Stimulated activated CD4-positive, alpha-beta T cell treated with anti-CD3 and anti-CD28 coated beads, TNF-alpha, amount 100 ng/mL, for 48 hours (primary cell): ENCODE data around the gene HERC4.
A peak's percentile ranks its signal among the peaks of the same experiment; 100 is the strongest.

Experiments
- DNase-seq, 3 donors: peaks; one replicate each; pipeline ENCODE4 v3.0.0-alpha.2; 2020; ENCODE audit warnings: low read depth in 3 of 3

HERC4 gene, protein sequence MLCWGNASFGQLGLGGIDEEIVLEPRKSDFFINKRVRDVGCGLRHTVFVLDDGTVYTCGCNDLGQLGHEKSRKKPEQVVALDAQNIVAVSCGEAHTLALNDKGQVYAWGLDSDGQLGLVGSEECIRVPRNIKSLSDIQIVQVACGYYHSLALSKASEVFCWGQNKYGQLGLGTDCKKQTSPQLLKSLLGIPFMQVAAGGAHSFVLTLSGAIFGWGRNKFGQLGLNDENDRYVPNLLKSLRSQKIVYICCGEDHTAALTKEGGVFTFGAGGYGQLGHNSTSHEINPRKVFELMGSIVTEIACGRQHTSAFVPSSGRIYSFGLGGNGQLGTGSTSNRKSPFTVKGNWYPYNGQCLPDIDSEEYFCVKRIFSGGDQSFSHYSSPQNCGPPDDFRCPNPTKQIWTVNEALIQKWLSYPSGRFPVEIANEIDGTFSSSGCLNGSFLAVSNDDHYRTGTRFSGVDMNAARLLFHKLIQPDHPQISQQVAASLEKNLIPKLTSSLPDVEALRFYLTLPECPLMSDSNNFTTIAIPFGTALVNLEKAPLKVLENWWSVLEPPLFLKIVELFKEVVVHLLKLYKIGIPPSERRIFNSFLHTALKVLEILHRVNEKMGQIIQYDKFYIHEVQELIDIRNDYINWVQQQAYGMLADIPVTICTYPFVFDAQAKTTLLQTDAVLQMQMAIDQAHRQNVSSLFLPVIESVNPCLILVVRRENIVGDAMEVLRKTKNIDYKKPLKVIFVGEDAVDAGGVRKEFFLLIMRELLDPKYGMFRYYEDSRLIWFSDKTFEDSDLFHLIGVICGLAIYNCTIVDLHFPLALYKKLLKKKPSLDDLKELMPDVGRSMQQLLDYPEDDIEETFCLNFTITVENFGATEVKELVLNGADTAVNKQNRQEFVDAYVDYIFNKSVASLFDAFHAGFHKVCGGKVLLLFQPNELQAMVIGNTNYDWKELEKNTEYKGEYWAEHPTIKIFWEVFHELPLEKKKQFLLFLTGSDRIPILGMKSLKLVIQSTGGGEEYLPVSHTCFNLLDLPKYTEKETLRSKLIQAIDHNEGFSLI

DNA sequence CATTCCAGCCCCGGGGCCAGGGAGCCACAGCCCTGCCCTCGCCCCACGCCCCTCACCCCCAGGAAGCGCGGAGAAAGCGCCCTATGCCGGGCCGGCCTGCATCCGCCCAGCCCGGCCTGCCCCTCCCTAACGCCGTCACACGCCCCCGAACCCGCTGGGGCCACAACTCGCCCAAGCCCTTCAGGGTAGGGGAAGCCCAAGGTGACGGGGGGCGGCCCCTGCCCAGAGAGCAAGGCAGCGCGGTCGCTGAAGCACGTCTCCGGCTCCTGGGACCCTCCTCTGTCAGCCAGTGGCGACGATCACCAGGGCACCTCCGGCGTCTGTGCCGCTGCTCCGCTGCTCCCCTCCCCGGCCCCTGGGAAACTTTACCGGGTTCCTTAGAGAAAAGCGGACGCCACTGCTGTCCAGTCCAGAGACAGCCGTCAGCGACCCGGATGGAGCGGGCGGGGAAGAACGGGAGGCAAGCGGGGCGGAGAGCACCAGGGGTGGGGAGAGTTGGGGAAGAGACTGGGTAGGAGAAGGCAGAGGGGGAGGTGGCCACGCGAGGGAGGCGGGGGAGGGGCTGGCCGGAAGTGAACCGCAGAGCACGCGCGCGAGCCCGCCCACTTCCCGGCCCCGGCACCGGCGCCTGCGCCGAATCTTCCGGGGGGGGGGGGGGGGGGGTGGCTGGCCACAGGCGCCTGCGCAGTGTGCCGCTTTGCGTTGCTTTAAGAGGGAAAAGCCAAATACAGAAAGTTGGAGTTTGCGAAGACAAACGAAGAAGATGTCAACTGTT is at the start of gene HERC4:
Gene HERC4 (minus strand): TSS at position 509 of the 775 bp plus-strand sequence. CDS start 2,175 bp downstream, outside the sequence.
- peak; percentile 78 to 86 (median 80) for DNase-seq

DNA sequence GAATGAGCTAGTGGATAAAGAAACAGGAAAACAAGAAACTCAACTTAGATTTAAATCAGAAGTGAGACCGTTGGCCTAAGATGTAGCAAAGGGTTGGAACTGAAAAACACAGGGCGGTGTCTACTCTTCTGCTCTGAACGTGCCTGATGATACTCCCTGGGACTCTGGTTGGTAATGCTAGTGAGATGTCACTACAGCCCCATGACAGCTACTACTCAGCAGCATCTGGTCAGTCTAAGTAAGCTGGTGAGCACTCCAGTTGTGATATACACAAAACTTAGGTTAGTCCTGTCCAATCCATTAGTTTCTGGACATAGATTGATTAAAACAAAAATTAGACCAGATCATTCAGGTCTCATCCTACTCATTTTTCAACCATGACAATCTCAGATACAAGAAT is 49.6 kb upstream of the HERC4 start:
- DNase-seq, result no peak

DNA sequence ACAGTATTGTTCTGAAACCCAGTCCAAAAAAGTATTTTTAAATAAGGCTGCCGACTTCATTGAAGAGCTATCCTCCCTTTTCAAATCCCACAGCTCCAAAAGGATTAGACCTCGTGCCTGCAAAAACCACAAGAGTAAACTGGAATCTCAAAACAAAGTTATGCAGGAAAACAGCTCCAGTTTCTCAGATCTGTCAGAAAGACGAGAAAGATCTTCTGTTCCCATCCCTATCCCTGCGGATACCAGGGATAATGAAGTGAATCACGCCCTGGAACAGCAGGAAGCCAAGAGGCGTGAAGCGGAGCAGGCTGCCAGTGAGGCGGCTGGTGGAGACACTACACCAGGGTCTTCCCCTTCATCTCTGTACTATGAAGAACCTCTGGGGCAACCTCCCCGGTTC is 46.8 kb upstream of the HERC4 start:
- DNase-seq, result no peak

DNA sequence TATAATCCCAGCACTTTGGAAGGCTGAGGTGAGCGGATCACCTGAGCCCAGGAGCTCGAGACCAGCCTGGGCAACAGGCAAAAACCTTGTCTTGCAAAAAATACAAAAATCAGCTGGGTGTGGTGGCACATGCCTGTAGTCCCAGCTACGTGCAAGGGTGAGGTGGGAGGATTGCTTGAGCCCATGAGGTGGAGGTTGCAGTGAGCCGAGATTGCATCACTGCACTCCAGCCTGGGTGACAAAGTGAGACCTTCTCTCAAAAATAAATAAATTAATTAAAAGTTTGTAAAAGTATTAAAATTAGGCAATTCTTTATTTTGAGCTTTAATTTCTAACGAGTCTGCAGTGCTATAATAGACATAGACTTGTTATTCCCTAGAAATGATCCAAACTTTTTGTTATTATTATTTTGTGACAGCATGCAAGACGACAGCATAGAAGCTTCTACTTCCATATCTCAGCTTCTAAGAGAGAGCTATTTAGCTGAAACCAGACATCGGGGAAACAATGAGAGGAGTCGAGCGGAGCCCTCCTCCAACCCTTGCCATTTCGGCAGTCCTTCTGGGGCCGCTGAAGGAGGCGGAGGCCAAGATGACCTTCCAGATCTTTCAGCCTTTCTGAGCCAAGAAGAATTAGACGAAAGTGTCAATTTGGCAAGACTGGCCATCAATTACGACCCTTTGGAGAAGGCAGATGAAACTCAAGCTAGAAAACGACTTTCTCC is 46.1 kb upstream of the HERC4 start:
- DNase-seq, result no peak

DNA sequence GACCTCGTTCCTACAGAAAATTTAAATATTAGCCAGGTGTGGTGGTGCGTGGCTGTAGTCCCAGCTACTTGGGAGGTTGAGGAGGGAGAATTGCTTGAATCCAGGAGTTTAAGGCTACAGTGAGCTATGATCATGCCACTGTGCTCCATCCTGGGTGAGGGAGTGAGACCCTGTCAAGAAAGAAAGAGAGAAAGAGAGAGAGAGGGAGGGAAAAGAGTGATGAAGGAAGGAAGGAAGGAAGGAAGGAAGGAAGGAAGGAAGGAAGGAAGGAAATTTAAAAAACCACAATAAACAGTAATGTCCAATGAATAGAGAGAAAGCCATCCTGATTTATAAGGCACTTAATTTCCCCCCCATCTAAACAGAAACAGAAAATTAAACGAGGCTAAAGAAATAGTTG is 43.6 kb upstream of the HERC4 start:
- no peak for DNase-seq

DNA sequence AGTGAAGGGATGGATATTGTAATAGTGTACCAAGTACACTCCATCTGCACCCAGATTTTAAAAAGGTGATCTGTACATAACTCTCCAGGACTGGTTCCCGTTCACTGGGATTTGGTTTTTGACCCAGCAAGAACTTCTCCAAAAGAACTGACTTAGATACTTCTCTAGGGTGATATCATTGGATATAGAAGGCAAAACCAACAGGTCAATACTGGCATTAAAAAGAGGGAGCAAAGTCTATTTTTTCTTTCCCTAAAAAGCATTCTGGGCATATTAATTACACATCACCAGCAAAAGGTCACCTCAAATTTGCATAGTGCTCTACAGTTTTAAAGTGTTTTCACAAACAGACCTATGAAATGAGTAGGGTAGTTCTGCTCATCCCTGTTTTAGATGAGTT is 37.8 kb upstream of the HERC4 start:
- no peak for DNase-seq

DNA sequence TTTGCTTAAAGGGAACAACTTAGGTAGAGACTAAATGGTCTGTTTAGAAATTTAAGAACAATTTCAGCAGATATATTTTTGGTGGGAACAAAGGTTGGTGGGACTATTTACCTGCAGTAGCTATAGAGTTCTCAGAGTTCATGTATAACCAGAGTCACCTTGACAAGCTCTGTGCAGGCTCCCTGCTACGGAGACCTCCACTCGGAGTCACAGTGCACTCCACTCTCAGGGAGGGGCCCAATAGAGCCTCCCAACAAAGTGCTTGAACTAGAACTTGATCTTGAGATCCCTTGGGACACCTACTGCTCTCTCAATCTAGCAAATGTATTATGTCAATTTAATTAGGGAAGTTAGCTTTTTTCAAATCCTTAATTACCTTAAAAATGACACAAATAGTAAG is 36.5 kb upstream of the HERC4 start:
- DNase-seq, result no peak

DNA sequence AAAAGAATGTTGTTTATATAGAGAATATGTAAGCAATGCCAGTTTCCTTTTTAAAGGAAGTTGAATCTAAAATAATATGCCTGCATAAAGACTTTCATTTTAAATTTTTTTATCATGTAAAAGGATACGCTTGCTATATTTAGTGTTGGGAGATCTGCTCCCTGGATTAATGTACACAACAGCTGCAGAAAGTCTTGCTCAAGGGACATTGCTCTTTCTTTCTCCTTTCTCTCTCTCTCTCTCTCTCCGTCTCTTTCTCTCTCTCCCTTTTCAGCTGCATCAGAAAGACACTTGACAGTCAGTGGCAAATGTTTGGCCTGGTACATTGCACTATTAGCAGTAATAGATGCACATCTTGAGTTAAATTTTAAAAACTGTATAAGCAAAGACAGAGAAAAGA is 34.9 kb upstream of the HERC4 start:
- no peak for DNase-seq

DNA sequence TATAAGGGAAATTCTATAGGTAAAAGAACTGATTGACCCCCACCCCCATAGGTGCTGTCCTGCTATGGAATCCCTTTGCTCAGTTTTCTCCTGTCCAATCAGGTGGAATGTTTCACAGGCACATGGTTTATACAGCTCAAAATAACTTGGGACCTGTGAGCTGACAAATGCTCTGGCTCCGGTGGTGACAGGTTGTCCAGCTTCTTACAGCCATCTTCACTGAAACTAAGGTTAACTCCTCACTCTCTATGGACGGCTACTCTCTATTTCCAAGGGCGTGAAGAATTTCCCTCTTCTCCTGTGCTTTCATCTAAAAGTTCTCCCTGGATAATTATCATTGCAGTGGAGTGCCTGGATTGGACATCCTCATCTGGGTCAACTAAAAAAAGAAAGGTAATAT is 34.2 kb upstream of the HERC4 start, which contains the start of gene MYPN:
Gene MYPN (plus strand): TSS at position 158 of the 400 bp plus-strand sequence. CDS start 11,951 bp downstream, outside the sequence.
- no peak for DNase-seq

DNA sequence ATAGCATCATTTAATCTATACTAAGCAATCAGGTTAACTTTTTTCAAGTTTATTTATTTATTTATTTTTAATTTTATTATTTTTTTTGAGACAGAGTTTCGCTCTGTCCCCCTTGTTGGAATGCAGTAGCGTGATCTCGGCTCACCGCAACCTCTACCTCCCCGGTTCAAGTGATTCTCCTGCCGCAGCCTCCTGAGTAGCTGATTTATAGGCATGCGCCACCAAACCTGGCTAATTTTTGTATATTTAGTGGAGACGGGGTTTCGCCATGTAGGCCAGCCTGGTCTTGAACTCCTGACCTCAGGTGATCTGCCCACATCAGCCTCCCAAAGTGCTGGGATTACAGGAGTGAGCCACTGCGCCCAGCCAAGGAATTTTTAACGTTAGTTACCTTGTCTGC is 33.6 kb upstream of the HERC4 start:
- no peak for DNase-seq

DNA sequence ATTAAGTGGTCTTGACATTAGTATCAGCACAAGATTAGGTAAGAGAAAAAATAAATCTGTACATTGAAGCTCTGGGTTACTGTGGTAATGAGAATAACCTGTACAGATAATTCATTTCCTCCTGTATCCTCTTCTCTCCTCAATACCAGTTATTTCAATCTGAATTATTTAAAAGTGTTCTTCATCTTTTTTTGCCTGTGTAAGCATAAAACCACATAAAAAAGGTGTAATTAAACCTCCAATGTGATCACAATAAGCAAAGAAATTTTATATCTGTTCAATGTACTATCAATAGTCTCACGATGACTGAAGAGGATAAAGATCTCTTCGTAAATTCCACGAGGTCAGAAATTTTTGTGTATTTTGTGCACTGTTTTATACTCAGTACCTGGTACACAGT is 33.0 kb upstream of the HERC4 start:
- DNase-seq, result no peak

DNA sequence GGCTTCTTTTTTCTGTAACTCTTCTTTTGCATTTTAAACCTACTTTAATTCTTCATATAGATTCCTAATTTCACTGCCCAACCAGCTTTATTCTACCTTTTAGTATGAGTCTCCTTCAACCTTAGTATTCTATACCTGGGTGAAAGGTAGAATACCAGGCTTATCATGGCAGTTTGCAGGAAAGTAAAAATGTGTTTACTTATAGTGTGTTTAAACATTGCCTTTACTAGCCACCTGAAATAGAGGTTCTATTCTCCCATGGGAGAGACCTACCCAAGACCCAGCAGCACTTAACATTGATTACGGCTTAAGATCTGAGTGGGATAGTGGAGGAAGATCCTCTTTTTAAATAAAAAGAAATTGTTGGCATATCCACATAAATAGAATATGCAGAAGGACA is 32.6 kb upstream of the HERC4 start:
- DNase-seq, result no peak

DNA sequence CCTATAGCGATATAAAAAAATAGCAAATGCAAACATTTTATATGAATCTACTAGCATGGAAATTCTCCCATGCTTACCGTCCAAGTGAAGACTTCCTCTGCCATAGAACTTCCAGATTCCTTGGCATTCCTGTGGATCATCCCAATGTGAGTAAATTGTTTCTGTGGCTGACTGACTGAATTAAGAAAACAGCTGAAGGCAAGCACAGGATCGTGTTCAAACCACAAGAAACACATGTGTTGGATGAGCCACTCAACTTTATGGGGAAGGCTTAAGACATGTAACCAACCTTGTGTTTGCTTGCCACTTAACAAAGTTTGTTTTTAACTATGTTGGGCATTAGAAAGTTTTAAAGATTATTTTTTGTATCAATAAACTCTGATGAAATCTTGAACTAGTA is 31.6 kb upstream of the HERC4 start:
- DNase-seq, result no peak

DNA sequence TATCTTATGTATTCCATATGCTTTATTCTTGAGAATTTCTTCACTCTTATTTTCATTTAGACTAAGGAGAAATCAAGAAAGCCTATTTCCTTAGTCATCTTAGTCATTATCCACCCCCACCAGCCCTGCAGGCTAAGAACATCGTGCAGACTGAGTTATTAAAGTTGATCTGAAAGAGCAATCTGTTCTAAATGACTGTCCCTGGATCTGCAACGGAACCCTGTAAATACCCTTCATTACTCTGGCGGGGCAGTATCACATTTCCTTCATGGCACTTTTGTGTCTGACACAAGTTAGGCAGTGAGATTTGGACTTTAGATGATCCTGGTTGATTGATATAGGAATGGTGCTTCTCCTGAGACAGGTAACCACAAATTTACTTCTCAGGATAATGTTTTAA is 30.7 kb upstream of the HERC4 start:
- DNase-seq, result no peak

DNA sequence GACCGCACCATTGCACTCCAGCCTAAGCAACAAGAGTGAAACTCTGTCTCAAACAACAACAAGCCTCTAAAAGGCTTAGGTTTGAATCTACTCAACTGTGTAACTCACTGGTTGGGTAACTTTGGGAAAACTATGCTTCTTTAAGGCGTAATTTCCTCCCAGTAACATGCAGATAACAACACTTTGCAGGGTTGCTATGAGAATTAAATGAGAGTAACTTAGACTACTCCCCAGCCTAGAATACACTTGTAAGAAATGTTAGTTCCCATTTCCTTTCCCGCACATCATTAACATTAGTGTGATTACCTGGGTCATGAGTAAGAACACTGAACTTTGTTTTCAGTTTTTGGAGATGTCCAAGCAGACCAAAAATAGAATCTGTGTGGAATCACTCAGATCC is 28.8 kb upstream of the HERC4 start:
- no peak for DNase-seq

DNA sequence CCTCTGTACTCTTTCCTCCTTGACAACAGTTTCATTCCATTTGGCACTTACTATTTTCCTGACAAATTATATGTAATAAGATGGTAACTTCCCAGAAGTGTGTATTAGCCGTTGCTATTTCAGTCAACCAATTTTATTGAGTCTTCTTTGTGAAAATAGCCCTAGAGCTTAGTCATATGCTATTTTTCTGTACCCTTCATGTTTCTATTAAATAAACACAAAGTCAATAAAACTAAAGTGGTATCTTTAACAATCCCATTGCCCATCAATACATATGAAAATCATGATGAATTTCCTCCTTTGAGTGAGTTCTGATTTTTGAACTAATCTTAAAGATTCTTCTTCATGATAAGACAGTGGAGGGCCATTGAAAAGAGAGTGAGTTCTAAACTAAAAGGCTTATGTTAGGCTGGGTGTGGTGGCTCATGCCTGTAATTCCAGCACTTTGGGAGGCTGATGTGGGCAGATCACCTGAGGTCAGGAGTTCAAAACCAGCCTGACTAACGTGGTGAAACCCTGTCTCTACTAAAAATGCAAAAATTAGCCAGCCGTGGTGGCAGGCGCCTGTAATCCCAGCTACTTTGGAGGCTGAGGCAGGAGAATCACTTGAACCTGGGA is 28.3 kb upstream of the HERC4 start:
- DNase-seq, result no peak

DNA sequence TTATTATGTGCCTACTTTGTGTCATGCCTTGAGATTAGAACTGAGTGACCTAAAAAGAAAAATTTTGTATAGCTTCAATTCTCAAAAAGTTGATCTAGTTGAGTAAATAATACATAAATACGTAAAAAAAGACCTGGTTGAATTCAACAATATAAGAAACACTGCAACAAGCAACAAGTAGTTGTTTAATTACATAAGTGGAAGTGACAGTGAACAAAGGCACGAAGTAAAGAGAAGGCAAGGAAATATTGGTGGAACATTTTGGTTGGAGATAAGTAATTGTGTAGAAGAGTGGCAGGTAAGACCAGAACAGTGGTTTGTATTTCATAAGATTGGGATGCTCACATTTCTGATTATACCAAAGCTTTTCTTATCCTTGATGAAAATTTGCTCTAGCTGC is 26.0 kb upstream of the HERC4 start:
- no peak for DNase-seq

DNA sequence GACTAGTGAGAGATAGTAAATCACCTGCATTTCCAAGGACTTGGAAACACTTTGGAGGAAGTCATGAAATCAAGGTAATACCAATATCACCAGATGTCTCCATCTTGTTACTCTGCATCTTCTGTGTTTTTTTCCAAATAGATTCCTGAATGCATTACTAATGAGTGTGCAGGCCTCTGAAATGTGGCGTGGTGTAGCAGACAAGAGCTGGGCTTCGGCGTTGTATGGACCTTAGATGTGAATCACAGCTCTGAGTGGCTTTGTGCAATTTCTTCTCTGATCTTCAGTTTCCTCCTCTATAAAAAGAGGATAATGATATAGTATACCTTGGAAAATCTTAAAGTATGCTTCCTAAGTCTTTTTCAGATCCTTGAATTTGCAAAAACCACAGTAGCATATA is 24.7 kb upstream of the HERC4 start:
- DNase-seq, result no peak

DNA sequence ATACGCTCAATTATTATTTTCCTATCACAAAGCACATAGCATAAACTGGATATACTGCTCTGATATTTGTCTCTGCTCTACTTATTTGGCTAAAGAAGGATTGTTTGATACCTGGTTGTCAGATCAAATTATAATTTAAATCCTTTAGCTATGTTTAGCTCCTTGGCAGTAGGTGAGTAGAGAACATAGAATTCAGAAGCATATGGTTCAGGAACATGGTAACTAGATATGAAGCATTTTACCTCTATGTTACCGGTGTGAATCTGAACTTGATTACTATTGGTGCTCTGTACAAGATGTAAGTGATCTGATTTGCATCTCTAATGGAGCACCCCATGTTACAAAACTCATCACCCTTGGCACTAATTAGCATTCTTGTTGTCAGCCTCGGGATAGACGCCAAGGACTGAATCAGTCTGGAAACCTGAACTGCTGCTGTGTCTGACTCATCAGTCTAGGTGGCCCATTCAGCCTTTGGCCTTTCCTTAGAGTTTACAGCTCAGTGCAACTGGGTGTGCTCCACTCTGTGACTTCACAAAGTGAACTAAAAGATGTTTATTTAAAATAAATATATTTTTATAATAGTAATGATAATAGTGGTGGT is 21.9 kb upstream of the HERC4 start:
- no peak for DNase-seq

DNA sequence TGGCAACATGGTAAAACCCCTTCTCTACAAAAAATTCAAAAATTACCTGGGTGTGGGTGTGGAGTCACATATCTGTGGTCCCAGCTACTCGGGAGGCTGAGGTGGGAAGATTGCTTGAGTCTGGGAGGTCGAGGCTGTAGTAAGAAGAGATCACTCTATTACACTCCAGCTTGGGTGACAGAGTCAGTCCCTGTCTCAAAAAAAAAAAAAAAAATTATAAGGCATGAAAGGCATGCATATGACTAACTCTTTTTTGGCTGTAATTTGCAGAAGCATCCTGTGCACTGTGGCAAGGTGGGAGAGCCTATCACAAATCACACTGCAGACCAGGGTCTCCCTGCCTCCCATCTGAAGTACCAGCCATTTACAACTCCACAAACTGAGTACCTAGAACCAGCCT is 20.1 kb upstream of the HERC4 start:
- DNase-seq, result no peak
